Jurkat, Clone E6-1 (cell line): ENCODE results near the gene CST4.
A peak's percentile ranks its signal among the peaks of the same experiment; 100 is the strongest.
"Not testable (repeated sequence)": the region's sequence is repeated elsewhere in the genome, so short reads cannot be mapped to it uniquely, and the experiment has no call there.

Source experiments
- DNase-seq: peaks from one replicate; pipeline ENCODE4 v3.0.0-alpha.2; 2011; ENCODE audit warnings: low read depth, low spot score
- H3K4me3 ChIP-seq: 2 replicates; pipeline ENCODE4 v1.5.1; 2011; ENCODE audit warnings: mild to moderate bottlenecking, low read length, control low read depth, moderate library complexity

The CST4 gene

GRCh38 chr20:23691675-23692074 lies 2.8 kb upstream of the CST4 start:
- no peak overlapping the region for H3K4me3 ChIP-seq
- DNase-seq: no peak

GRCh38 chr20:23690581-23690980 lies 1.7 kb upstream of the CST4 start:
- no peak for DNase-seq
- no peak overlapping the region for H3K4me3 ChIP-seq

- DNase-seq: no peak
- no peak overlapping the region for H3K4me3 ChIP-seq
Observed at GRCh38 chr20:23689399-23689690, 507 bp upstream of the CST4 start.

- DNase-seq: no peak
- H3K4me3 ChIP-seq: no peak overlapping the region
Observed at GRCh38 chr20:23687986-23688385, 852 bp downstream of the CST4 start.

- no peak overlapping the region for H3K4me3 ChIP-seq
Observed at GRCh38 chr20:23686046-23686750, 2.6 kb downstream of the CST4 start.

GRCh38 chr20:23685529-23685896 lies 3.3 kb downstream of the CST4 start:
- not testable (repeated sequence) for H3K4me3 ChIP-seq, DNase-seq

More at GRCh38 chr20:23686046-23686750, 2.6 kb downstream of the CST4 start:
- no peak for DNase-seq

GRCh38 chr20:23684261-23684660 lies 4.6 kb downstream of the CST4 start:
- no peak for DNase-seq
- no peak overlapping the region for H3K4me3 ChIP-seq

- no peak for DNase-seq
- H3K4me3 ChIP-seq: no peak overlapping the region
Observed at GRCh38 chr20:23683807-23684206, 5.0 kb downstream of the CST4 start.

GRCh38 chr20:23683281-23683680 lies 5.6 kb downstream of the CST4 start:
- no peak overlapping the region for H3K4me3 ChIP-seq
- no peak for DNase-seq

- no peak for DNase-seq
Observed at GRCh38 chr20:23680146-23680545, 8.7 kb downstream of the CST4 start.

GRCh38 chr20:23679133-23680092 lies 9.4 kb downstream of the CST4 start:
- no peak overlapping the region for H3K4me3 ChIP-seq
- DNase-seq: no peak

More at GRCh38 chr20:23680146-23680545, 8.7 kb downstream of the CST4 start:
- no peak overlapping the region for H3K4me3 ChIP-seq

- no peak for DNase-seq
- no peak overlapping the region for H3K4me3 ChIP-seq
Observed at GRCh38 chr20:23673209-23673608, 15.6 kb downstream of the CST4 start.

GRCh38 chr20:23672158-23672557 lies 16.7 kb downstream of the CST4 start:
- no peak overlapping the region for H3K4me3 ChIP-seq
- DNase-seq: no peak

- DNase-seq: no peak
- no peak overlapping the region for H3K4me3 ChIP-seq
Observed at GRCh38 chr20:23671479-23671878, 17.4 kb downstream of the CST4 start.

GRCh38 chr20:23670361-23670760 lies 18.5 kb downstream of the CST4 start:
- DNase-seq: no peak
- H3K4me3 ChIP-seq: no peak overlapping the region

GRCh38 chr20:23669866-23670265 lies 19.0 kb downstream of the CST4 start:
- no peak for DNase-seq
- H3K4me3 ChIP-seq: no peak overlapping the region

GRCh38 chr20:23669327-23669726 lies 19.5 kb downstream of the CST4 start:
- no peak for DNase-seq
- H3K4me3 ChIP-seq: no peak overlapping the region

- no peak overlapping the region for H3K4me3 ChIP-seq
- peak; percentile 63 for DNase-seq
Observed at GRCh38 chr20:23668477-23668951, 20.3 kb downstream of the CST4 start.

- DNase-seq: no peak
- no peak overlapping the region for H3K4me3 ChIP-seq
Observed at GRCh38 chr20:23667666-23668065, 21.2 kb downstream of the CST4 start.

GRCh38 chr20:23666698-23667097 lies 22.1 kb downstream of the CST4 start:
- no peak for DNase-seq
- no peak overlapping the region for H3K4me3 ChIP-seq
